GM13977 (cell line): Measurements from ENCODE around the gene NFIC.

Experiments
- DNase-seq: peaks from one replicate; pipeline ENCODE4 v3.0.0; 2012; ENCODE audit warnings: low spot score
- in situ Hi-C: fragments of 300-500 bp; cut with MboI; formaldehyde crosslinking; loops from one replicate; pipeline ENCODE4 v1.12.0; 2022; ENCODE audit warnings: low sequenced_read_pairs, low pct_unique_long_range_greater_than_20kb, mixed read lengths, inconsistent platforms; ENCODE audit not compliant: unreplicated experiment
- TF ChIP-seq, protein P1 (sequence below): IDR thresholded peaks from 2 replicates; pipeline ENCODE4 v1.5.1; 2012; ENCODE audit warnings: mild to moderate bottlenecking, control low read depth; ENCODE audit not compliant: insufficient read depth; ENCODE audit errors: extremely low read depth, missing control alignments

NFIC gene

DNA sequence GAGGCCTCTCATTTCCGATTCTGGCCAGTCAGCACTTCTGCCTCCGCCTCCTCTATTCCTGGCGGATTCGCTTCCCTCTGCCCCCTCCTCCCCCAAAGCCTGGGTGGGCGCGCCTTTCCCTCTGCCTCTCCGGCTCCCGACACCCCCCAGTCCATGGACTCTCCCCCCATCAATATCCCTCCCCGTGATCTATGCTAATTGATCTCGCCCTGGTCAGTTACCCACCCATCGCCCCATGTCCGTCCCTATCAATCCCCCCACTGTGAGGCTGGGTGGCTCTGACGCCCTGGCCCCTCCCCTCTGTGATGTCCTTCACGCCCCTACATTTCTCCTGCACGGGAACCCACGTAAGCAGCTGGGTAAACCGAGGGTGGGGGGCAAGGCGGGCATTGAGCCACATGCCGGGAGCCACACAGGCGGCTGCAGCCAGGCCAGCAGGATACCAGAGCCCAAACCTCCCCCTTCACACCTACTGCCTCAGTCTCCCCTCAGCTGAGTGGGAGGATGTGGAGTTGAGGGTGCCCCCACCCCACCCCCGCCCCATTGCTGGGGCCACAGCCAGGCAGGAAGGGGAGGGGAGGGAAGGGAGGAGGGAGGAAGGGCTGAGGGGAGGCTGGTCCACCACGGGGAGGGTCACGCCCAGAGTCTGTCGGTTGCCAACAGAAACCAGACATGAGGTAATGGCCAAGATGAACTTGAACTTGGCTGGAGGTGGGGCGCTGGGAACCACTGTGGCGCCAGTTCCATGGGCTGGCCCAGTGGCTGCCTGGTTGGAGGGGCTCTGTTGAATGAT lies 92.9 kb downstream of the NFIC start:
- TF ChIP-seq, protein P1, sequence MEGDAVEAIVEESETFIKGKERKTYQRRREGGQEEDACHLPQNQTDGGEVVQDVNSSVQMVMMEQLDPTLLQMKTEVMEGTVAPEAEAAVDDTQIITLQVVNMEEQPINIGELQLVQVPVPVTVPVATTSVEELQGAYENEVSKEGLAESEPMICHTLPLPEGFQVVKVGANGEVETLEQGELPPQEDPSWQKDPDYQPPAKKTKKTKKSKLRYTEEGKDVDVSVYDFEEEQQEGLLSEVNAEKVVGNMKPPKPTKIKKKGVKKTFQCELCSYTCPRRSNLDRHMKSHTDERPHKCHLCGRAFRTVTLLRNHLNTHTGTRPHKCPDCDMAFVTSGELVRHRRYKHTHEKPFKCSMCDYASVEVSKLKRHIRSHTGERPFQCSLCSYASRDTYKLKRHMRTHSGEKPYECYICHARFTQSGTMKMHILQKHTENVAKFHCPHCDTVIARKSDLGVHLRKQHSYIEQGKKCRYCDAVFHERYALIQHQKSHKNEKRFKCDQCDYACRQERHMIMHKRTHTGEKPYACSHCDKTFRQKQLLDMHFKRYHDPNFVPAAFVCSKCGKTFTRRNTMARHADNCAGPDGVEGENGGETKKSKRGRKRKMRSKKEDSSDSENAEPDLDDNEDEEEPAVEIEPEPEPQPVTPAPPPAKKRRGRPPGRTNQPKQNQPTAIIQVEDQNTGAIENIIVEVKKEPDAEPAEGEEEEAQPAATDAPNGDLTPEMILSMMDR: no peak
- in situ Hi-C loops: no loop called here
- no peak for DNase-seq

DNA sequence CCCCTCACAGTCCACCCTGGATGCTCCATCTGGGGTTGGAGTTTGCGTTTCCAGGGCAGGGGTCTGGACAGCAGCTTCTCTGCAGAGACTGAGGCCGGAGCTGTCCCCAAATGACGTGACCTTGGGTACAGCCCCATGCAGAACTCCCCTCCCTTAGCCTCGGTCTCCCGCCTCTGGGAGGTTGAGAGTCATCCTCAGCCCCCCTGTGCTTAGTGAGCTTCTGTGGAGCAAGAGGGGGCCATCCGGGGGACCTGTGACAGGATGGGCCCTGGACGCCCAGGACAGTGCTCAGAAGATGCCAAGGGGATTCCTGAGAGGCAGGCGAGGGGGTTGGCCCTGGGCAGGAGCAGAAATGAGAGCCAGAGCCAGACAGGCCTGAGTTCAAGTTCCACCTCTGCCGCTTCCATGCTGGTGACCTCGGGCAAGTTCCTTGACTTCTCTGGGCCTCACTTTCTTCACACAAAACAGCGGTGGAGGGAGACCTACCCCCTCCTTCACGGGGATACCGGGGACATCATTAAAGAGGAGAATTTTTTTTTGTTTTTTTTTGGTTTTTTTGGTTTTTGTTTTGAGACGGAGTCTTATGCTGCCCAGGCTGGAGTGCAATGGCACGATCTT lies 93.7 kb downstream of the NFIC start:
- no peak for DNase-seq
- TF ChIP-seq, protein P1: no peak
- in situ Hi-C loops: no loop called here

DNA sequence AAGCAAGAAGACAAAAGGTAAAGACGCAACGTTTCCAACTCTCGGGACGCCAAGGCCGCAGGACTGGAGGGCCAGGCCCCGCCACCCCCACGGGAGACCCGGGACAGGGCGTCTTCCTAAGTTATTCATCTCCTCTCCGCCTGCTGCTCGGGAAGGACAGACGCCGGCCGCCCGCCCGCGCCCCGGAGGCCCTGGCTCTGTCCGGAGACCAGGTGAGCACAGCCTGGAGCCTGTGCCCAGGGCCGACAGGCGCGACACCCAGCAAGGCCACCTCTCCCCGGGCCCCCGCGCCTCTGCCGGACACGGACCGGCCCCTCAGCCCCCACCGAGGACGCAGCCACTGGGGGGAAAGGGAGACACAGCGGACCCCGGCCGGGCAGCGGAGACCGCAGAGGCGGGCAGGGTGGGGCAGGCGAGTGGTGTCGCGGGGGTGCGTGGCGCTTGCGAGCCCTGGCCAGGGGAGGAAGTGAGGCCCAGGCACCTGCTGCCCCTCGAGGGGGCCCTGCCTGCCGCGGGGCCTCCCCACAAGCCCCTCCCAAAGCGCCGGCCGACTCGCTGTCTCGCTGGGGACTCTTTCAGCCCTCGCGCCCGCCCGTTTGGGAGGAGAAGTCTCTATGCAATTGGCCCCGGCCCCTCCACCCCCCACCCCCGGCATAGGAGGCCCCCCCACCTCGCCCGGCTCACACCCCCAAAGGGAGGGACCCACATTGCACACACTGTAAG lies 96.8 kb downstream of the NFIC start:
- TF ChIP-seq, protein P1: no peak
- in situ Hi-C loops: no loop called here
- DNase-seq: no peak

DNA sequence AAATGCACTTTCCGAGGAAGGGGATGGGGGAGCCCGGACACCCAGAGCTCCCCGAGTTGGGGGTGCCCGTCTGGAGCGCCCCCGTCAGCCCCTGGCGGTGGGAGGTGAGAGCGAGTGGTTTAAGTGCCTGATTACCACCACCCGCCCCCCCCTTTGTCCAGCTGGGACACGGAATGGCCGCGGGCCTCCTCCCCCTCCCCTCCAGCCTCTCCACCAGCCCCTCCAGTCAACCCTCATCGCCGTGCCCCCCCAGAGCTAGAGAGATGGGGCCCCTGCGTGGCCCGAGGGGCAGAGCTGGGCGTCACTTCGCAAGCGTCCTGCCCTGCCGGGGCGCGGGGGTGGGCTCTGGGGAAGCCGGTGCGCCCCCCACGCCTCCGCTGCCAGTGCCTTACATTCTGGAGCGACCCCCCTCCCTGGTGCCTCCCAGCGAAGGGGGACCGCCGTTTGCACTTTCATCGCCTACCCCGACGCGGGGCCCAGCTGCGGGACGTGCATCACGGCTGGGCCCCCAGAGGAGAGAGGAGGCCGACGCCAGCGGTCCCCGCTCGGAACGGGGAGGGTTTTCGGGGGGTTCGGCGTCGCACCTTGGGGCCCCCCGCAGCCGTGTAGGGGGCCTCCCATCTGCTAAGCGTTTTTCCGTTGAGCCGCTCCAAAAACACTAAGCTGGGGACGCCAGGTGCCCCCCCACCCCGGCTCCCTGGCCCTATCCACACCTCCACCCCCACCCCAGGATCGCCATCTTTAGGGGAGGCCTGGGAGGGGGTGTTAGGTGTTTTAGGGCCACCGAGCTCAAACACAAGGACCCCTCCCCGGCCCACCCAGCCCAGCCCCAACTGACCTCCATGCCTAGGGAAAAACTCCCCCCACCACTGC lies 97.6 kb downstream of the NFIC start:
- TF ChIP-seq, protein P1: no peak
- in situ Hi-C loops: no loop called here
- DNase-seq: no peak

DNA sequence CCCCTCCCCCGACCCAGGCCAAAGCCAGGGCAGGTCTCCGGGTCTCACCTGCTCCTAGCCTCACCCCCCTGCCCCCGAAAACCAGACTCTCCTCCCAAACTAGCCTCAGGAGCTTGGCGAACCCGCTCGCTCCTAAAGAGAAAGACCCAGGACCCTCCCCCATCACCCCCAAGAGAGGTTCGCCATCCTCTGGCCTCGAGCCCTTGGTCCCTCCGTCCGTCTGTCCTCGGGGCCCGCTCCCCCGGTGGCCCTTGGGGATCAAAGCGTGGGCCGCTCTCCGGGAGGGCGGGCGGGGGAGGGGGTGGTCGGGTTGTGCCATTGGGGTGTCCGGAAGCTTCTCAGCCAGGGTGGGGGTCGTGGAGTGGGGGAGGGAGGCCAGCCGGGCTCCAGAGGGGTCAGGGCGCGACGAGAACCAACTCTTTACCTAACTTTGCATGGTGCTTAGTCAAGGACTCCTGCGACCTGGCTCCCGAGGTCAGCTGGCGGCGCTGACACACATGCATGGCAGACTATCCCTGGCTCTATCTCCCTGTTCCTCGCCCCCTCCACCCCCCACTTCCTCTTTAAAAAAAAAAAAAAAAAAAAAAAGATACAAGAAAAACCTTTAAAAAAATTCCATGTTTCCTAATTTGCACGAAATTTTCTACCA lies 98.3 kb downstream of the NFIC start:
- in situ Hi-C loops: no loop called here
- no peak for DNase-seq
- TF ChIP-seq, protein P1: no peak
